Testis (tissue), 2 donors: ENCODE measurements around the gene IWS1.

Experiments used
- POLR2A ChIP-seq: fragments of 450-650 bp; IDR thresholded peaks from one replicate; pipeline ENCODE4 v1.6.1; 2017; ENCODE audit warnings: antibody characterized with exemption, mild to moderate bottlenecking, moderate library complexity
- TF ChIP-seq, protein P1 (sequence below), 3 experiments: fragments of 450-650 bp in 2 of 3; fragments of 200-600 bp in 1 of 3; sonication (generic) in 1 of 3; IDR thresholded peaks; one replicate each; pipeline ENCODE4 v1.5.1; 2016 to 2019; ENCODE audit warnings: antibody characterized with exemption in 3 of 3, mild to moderate bottlenecking in 2 of 3, moderate library complexity in 1 of 3

DNA sequence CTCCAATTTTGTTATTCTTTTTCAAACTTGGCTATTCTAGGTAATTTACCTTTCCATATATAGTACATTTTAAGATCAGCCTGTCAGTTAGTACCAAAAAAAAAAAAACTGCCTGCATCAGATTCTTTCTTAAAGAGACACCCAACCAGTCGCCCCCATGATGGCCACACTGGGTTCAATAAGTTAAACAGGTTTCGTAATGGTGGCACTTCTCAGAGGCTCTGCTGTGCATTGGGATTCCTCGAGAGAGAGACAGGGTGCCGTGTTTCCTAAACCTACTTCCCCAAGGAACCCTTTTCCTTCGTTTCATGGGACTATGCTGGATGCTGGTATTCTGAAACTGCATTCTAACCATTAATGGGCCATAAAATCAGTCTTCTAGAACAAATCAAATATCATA, 46.6 kb upstream of the IWS1 start:
- TF ChIP-seq, protein P1, sequence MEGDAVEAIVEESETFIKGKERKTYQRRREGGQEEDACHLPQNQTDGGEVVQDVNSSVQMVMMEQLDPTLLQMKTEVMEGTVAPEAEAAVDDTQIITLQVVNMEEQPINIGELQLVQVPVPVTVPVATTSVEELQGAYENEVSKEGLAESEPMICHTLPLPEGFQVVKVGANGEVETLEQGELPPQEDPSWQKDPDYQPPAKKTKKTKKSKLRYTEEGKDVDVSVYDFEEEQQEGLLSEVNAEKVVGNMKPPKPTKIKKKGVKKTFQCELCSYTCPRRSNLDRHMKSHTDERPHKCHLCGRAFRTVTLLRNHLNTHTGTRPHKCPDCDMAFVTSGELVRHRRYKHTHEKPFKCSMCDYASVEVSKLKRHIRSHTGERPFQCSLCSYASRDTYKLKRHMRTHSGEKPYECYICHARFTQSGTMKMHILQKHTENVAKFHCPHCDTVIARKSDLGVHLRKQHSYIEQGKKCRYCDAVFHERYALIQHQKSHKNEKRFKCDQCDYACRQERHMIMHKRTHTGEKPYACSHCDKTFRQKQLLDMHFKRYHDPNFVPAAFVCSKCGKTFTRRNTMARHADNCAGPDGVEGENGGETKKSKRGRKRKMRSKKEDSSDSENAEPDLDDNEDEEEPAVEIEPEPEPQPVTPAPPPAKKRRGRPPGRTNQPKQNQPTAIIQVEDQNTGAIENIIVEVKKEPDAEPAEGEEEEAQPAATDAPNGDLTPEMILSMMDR (IDR thresholded peaks at IDR 0.05) = no peak
- no peak for TF ChIP-seq POLR2A
